Measurements from ENCODE around the gene CCL19.
"Not testable (repeated sequence)": the region's sequence is repeated elsewhere in the genome, so short reads cannot be mapped to it uniquely, and the experiment has no call there.

The CCL19 gene

DNA sequence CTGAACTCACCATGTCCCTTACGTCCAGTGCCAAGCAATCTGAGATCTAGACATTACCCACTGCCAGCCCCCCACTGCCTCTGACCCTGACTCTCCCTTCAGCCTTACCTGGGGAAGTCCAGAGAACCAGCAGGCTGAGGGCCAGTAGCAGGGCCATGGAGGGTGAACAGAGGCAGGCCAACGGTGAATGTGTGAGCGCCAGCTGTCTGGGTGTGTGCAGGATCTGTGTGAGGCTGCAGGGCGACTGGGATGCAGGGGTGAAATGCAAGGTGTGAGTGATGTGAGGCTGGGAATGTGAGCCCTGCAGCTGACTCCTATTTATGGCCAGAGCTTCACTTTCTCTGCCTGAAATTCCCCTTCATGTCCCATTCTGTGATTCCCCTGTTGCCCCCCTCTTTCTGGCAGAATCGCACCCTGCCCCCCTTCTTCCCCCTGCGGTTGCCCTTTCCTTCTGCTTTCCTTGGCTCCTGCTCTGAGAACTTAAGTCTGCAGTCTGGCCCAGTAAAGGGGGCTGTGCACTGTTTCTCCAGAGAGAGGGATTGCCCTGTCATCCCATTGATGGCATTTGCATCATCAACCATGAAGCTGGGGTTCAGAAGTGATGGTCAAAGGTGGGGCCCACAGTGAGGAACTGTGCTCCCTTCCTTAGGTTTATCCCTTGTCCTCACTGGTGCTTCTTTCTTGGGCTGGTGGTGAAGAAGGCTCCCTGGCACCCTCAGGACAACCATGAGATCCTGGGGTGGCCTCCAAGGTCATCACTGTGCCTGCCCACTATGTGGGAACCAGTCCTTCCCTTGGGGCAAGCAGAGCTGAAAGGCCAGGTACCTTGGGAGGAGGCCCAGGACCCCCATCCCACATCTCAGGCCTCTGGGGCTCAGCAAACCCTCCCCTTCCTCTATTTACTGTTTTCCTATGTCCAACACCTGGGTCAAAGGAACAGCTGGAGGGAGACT lies at the start of gene CCL19:
Gene CCL19, minus strand, starts transcription at position 294 of the 953 bp plus-strand sequence. Its CDS starts 137 bp downstream, at position 157.
- H3K9me3 ChIP-seq (ENCODE audit: control insufficient read depth, low read length), result no peaks in the 10 kb centered on the region
- no peaks in the 10 kb centered on the region for H3K27me3 ChIP-seq (ENCODE audit: control insufficient read depth, insufficient read depth, low read length)
- no peak within 1 kb of the TSS for H3K9ac ChIP-seq (ENCODE audit: low read length)
- no peaks in the 10 kb centered on the region for H3K36me3 ChIP-seq (ENCODE audit: control insufficient read depth, insufficient read depth, low read length)
- H3K4me1 ChIP-seq (ENCODE audit: control insufficient read depth, insufficient read depth, low read length), result peaks cover 8% of the 10 kb centered on the region
- no peak within 1 kb of the TSS for H3K4me3 ChIP-seq (ENCODE audit: low read length)

GRCh38 chr9:34740176-34740575 lies 49.1 kb upstream of the CCL19 start:
- H3K9me3 ChIP-seq (ENCODE audit: control insufficient read depth, low read length); H3K27me3 ChIP-seq (ENCODE audit: control insufficient read depth, insufficient read depth, low read length); H3K4me1 ChIP-seq (ENCODE audit: control insufficient read depth, insufficient read depth, low read length); H3K9ac ChIP-seq (ENCODE audit: low read length); H3K36me3 ChIP-seq (ENCODE audit: control insufficient read depth, insufficient read depth, low read length); H3K4me3 ChIP-seq (ENCODE audit: low read length): not testable (repeated sequence)

DNA sequence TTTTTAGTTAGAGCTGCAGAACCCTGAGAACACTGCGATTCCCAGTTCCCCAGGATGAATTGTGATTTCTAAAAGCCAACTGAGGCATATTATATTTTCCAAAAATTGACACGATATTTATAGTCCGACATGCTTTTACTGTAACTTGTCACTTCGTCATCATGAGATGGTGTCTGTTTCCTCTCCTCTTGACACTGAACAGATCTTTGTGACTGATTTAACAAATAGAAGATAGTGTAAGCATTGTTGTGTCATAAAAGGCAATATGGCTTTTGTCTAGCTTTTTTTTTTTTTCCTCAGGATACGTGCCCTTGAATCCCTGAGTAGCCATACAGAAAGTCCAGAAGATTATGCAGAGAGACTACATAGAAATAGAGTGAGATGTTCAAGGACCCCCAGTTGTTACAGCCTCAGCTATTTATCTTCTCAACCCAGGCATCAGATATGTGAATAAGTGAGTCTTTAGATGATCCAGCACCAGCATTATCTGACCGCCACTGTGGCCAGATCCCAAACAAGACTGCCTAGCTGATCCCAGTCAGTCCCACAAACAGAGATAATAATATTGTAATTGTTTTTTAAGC lies 46.7 kb upstream of the CCL19 start:
- H3K9ac ChIP-seq (ENCODE audit: low read length), result no peak overlapping the region
- no peaks in the 10 kb centered on the region for H3K4me1 ChIP-seq (ENCODE audit: control insufficient read depth, insufficient read depth, low read length)
- H3K9me3 ChIP-seq (ENCODE audit: control insufficient read depth, low read length), result no peaks in the 10 kb centered on the region
- no peak overlapping the region for H3K4me3 ChIP-seq (ENCODE audit: low read length)
- no peaks in the 10 kb centered on the region for H3K36me3 ChIP-seq (ENCODE audit: control insufficient read depth, insufficient read depth, low read length)
- H3K27me3 ChIP-seq (ENCODE audit: control insufficient read depth, insufficient read depth, low read length), result no peaks in the 10 kb centered on the region

DNA sequence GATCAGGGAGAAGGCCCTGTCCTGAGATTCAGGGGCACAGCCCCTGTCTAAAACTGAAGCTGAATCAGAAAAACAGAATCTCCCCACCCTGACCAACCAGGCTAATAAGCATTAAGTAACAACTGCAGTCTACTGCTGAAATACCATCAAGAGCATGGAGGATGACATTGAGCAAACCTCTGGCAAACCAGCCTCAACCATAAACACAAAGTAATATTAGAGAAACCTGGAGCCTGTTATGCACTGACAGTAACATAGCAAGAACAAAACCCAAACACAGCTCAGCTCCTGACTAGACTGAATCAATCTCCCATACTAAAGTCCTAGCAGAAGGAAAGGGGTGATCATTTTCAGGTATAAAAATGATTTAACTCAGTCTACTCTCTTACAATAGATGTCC lies 43.6 kb upstream of the CCL19 start:
- H3K9me3 ChIP-seq (ENCODE audit: control insufficient read depth, low read length), result no peaks in the 10 kb centered on the region
- no peaks in the 10 kb centered on the region for H3K4me1 ChIP-seq (ENCODE audit: control insufficient read depth, insufficient read depth, low read length)
- H3K36me3 ChIP-seq (ENCODE audit: control insufficient read depth, insufficient read depth, low read length), result no peaks in the 10 kb centered on the region
- no peak overlapping the region for H3K4me3 ChIP-seq (ENCODE audit: low read length)
- no peaks in the 10 kb centered on the region for H3K27me3 ChIP-seq (ENCODE audit: control insufficient read depth, insufficient read depth, low read length)
- no peak overlapping the region for H3K9ac ChIP-seq (ENCODE audit: low read length)

DNA sequence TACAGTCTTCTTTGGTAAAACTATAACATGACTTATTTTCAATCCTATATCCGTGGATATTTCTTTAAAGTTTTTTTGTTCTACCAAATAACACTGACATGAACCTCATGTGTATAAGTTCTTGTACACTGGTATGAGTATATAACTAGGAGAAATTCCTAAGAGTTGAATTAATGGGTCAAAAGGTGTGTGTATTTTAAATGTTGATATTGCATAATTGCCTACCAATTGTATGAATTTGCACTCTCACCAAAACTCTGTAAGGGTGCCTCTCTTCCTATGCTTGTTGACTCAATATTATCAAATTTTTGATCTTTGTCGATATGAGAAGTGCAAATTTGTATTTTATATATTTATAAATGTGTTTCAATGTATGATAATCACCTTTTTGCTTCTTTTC lies 41.8 kb upstream of the CCL19 start:
- H3K4me1 ChIP-seq (ENCODE audit: control insufficient read depth, insufficient read depth, low read length), result no peaks in the 10 kb centered on the region
- H3K9ac ChIP-seq (ENCODE audit: low read length), result no peak overlapping the region
- no peaks in the 10 kb centered on the region for H3K36me3 ChIP-seq (ENCODE audit: control insufficient read depth, insufficient read depth, low read length)
- H3K9me3 ChIP-seq (ENCODE audit: control insufficient read depth, low read length), result no peaks in the 10 kb centered on the region
- H3K4me3 ChIP-seq (ENCODE audit: low read length), result no peak overlapping the region
- H3K27me3 ChIP-seq (ENCODE audit: control insufficient read depth, insufficient read depth, low read length), result no peaks in the 10 kb centered on the region

DNA sequence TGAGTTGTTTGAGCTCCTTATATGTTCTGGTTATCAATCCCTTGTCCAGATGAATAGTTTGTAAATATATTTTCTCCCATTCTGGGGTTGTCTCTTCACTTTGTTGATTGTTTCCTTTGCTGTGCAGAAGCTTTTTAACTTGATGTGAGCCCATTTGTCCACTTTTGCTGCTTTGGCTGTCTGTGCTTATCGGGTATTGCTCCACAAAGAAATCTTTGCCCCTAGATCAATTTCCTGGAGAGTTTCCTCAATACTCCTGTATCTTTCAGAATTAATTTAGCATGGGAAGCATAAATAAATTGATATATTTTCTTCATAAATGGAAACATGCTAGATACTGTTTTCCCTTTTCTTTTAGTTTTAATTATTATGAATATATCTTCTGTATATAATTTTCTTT lies 41.4 kb upstream of the CCL19 start:
- Histone ChIP-seq H3K9me3 (ENCODE audit: control insufficient read depth, low read length) (no peaks in the 10 kb centered on the region), H3K36me3 (ENCODE audit: control insufficient read depth, insufficient read depth, low read length) (no peaks in the 10 kb centered on the region), H3K9ac (ENCODE audit: low read length) (no peak overlapping the region), H3K27me3 (ENCODE audit: control insufficient read depth, insufficient read depth, low read length) (no peaks in the 10 kb centered on the region), H3K4me1 (ENCODE audit: control insufficient read depth, insufficient read depth, low read length) (no peaks in the 10 kb centered on the region), H3K4me3 (ENCODE audit: low read length) (no peak overlapping the region)

- Histone ChIP-seq H3K9ac (ENCODE audit: low read length) (no peak overlapping the region), H3K4me3 (ENCODE audit: low read length) (no peak overlapping the region), H3K36me3 (ENCODE audit: control insufficient read depth, insufficient read depth, low read length) (no peaks in the 10 kb centered on the region), H3K4me1 (ENCODE audit: control insufficient read depth, insufficient read depth, low read length) (no peaks in the 10 kb centered on the region), H3K27me3 (ENCODE audit: control insufficient read depth, insufficient read depth, low read length) (no peaks in the 10 kb centered on the region), H3K9me3 (ENCODE audit: control insufficient read depth, low read length) (no peaks in the 10 kb centered on the region)
Measured at GRCh38 chr9:34723141-34723540, 32.1 kb upstream of the CCL19 start.

DNA sequence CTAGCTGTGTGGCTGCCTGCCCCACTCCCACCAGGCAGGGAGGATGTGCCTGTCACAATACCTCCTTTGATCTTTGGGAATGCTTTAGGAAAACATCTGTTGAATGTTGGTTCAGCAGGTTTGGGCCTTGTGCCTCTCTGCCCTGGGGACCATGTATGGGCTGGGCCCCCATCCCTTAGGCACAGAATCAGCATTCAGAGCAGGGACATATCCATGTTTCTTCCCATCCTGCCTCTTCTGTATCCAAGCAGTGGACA lies 28.6 kb upstream of the CCL19 start:
- not testable (repeated sequence) for H3K9ac ChIP-seq (ENCODE audit: low read length); H3K36me3 ChIP-seq (ENCODE audit: control insufficient read depth, insufficient read depth, low read length); H3K27me3 ChIP-seq (ENCODE audit: control insufficient read depth, insufficient read depth, low read length); H3K4me3 ChIP-seq (ENCODE audit: low read length); H3K9me3 ChIP-seq (ENCODE audit: control insufficient read depth, low read length); H3K4me1 ChIP-seq (ENCODE audit: control insufficient read depth, insufficient read depth, low read length)

DNA sequence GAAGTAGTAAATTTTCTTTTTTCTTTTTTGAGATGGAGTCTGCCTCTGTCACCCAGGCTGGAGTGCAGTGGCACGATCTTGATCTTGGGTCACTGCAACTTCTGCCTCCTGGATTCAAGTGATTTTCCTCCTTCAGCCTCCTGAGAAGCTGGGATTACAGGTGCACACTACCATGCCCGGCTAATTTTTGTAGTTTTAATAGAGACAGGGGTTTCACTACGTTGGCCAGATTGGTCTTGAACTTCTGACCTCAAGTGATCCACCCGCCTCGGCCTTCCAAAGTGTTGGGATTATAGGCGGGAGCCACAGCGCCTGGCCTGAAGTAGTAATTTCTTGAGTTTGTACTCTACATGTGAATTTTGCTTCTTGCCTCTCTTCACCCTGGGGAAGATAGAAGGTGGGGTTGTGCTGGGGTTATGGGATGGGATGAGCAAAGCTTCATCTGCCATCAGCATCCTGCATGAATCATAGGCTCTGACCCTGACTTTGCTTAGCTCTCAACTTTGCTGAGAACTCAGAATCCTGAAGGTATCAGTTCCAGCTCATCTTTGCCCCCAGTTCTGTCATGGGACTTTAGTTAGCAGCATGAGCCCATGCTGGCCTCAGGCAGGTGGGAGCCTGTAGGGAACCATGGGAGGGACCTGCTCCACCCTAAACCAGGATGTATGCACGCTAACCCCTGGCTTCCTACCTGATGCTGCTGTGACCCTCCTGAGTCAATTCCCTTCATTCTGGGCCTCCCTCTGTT lies 28.1 kb upstream of the CCL19 start:
- H3K4me3 ChIP-seq (ENCODE audit: low read length), result no peak overlapping the region
- H3K27me3 ChIP-seq (ENCODE audit: control insufficient read depth, insufficient read depth, low read length), result no peaks in the 10 kb centered on the region
- no peaks in the 10 kb centered on the region for H3K36me3 ChIP-seq (ENCODE audit: control insufficient read depth, insufficient read depth, low read length)
- no peak overlapping the region for H3K9ac ChIP-seq (ENCODE audit: low read length)
- H3K9me3 ChIP-seq (ENCODE audit: control insufficient read depth, low read length), result no peaks in the 10 kb centered on the region
- no peaks in the 10 kb centered on the region for H3K4me1 ChIP-seq (ENCODE audit: control insufficient read depth, insufficient read depth, low read length)

DNA sequence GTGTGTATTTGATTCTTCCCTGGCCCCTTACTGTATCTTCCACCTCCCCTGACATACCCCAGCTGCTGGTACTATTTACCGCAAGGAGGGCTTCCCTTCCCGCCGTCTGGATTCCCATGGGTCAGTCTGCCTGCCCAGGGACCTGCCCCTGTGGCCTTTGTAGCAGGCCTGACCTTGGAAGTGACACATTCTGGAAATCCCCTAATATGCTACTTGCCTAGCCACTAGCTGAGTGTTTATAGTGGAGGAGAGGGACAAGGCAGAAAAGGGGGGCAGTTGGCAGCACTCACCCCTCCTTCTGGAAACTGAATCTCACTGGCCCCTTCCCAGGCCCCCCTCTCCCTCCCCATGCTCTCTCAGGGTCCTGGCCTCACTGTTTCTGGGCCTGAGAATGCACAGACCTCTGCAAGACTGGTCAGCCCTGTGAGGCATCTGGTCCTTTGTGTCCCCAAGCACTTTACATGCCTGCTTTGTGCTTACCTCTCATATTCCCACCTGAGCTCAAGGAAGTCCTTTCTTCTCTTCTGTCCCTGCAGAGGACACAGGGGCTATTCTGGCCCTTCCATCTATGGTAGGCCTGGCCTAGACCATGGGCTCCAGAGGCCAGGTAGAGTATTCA lies 27.0 kb upstream of the CCL19 start:
- H3K4me3 ChIP-seq (ENCODE audit: low read length), result no peak overlapping the region
- no peaks in the 10 kb centered on the region for H3K9me3 ChIP-seq (ENCODE audit: control insufficient read depth, low read length)
- no peaks in the 10 kb centered on the region for H3K27me3 ChIP-seq (ENCODE audit: control insufficient read depth, insufficient read depth, low read length)
- H3K9ac ChIP-seq (ENCODE audit: low read length), result no peak overlapping the region
- H3K36me3 ChIP-seq (ENCODE audit: control insufficient read depth, insufficient read depth, low read length), result no peaks in the 10 kb centered on the region
- no peaks in the 10 kb centered on the region for H3K4me1 ChIP-seq (ENCODE audit: control insufficient read depth, insufficient read depth, low read length)

DNA sequence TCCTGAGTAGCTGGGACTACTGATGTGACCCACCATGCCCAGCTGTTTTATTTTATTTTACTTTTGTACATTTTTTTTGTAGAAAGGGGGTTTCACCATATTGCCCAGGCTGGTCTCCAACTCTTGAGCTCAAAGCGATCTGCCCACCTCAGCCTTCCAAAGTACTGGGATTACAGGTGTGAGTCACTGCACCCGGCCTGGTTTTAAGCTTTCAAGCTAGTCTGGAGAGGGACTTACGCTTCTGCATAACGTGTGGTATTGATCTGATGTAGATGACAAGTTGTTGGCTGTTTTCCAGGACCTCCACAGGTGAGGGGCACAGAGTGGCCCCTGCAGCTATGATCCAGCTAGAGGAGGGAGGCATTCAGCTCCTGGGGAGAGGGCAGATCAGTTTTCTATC lies 25.6 kb upstream of the CCL19 start:
- Histone ChIP-seq H3K27me3 (ENCODE audit: control insufficient read depth, insufficient read depth, low read length) (no peaks in the 10 kb centered on the region), H3K36me3 (ENCODE audit: control insufficient read depth, insufficient read depth, low read length) (no peaks in the 10 kb centered on the region), H3K4me3 (ENCODE audit: low read length) (no peak overlapping the region), H3K9ac (ENCODE audit: low read length) (no peak overlapping the region), H3K4me1 (ENCODE audit: control insufficient read depth, insufficient read depth, low read length) (no peaks in the 10 kb centered on the region), H3K9me3 (ENCODE audit: control insufficient read depth, low read length) (no peaks in the 10 kb centered on the region)

GRCh38 chr9:34715639-34716215 lies 24.7 kb upstream of the CCL19 start:
- Histone ChIP-seq H3K9me3 (ENCODE audit: control insufficient read depth, low read length) (no peaks in the 10 kb centered on the region), H3K4me3 (ENCODE audit: low read length) (no peak overlapping the region), H3K4me1 (ENCODE audit: control insufficient read depth, insufficient read depth, low read length) (no peaks in the 10 kb centered on the region), H3K36me3 (ENCODE audit: control insufficient read depth, insufficient read depth, low read length) (no peaks in the 10 kb centered on the region), H3K27me3 (ENCODE audit: control insufficient read depth, insufficient read depth, low read length) (no peaks in the 10 kb centered on the region), H3K9ac (ENCODE audit: low read length) (no peak overlapping the region)
